NCI-H460 (cell line): ENCODE results near the gene SNX32. TPM values are rescaled to one million over a fixed set of nuclear protein-coding genes. Genes with fewer than 3 reads are reported as not detected.
A peak's percentile ranks its signal among the peaks of the same experiment; 100 is the strongest.
"Not testable (repeated sequence)": the region's sequence is repeated elsewhere in the genome, so short reads cannot be mapped to it uniquely, and the experiment has no call there.

Experiments
- DNase-seq: peaks from one replicate; pipeline ENCODE4 v3.0.0-alpha.2; 2016; ENCODE audit warnings: low read depth; ENCODE audit errors: extremely low read depth
- total RNA-seq: library from RNA; depleted of rRNA; stranded (reverse); fragments of >200 nt; shearing (Covaris generic); gene quantifications from 2 replicates; pipeline ENCODE4 v1.2.3, GENCODE V29; 2014

Gene SNX32
- total RNA-seq, 1 experiment from 2014 or later = 0.05 TPM

DNA sequence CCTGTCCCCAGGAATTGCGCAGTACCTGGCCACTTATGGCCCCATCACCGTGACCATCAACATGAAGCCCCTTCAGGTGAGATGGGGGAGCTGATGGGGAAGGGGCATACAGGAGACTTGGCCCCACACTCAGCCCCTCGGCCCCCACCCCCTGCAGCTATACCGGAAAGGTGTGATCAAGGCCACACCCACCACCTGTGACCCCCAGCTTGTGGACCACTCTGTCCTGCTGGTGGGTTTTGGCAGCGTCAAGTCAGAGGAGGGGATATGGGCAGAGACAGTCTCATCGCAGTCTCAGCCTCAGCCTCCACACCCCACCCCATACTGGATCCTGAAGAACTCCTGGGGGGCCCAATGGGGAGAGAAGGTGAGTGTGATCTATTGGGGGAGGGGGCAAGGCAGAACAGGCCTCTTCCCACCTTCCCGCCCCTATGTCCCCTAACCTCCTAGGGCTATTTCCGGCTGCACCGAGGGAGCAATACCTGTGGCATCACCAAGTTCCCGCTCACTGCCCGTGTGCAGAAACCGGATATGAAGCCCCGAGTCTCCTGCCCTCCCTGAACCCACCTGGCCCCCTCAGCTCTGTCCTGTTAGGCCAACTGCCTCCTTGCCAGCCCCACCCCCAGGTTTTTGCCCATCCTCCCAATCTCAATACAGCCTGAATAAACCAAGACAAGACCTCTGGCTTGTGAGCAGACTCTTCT is 49.4 kb downstream of the SNX32 start:
- no peak for DNase-seq

DNA sequence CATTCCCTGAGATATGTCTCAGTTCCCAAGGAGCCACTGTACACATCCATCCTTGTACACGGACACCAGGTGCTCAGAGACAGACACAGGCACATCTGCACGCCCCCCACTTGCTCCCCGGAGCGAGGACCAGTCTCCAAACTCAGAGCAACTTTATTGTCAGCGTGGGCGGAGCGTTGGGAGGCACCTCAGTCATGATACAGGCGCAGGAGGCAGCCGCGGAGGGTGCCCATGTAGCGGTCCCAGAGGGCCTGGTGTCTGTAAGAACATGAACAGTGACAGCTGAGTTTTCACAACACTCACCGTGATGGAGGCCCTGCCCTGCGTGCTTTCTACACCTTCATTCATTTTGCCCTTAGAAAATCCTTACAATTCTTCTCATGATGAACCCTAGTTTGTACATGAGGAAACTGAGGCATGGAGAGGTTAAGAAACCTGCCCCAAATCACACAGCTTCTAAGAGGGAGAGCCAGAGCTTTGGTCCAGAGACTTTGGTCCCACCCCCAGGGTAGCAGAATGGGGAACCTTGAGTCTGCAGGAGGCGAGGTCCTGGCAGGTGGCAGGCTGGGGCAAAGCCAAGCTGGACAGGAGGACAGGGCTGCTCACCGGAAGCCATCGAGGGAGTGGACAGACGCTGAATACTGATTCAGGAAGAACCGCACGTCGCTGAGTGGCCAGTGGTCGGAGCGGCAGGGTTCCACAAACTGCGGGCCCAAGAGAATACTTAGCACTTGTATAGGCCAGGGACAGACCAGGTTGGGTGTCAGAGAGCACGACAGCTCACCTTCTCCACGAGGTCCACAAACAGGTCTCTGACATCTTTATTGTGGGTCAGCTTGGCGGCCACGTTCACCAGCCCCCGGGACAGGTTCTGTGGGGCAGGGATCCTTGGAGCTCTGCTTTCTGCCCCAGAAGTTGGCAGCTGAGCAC is 50.3 kb downstream of the SNX32 start:
- DNase-seq = no peak

DNA sequence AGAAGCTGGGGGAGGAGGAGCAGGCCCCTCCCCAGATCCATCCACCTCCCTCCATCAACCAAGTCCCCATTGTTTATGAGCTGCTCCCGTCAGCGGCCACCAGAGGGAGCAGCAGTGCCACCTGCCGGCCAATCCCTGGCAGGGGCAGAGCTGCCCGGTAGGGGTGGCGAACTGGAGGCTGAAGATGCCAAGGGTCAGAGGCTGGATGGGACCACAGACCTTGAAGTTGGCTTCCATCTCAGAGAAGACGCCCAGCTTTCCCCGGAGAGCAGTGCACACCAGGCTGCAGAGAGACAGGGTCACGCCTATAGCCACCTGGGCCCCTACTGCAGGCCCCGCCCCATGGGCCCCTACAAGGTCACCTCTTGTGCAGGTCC is 50.9 kb downstream of the SNX32 start:
- peak; percentile 63 for DNase-seq

DNA sequence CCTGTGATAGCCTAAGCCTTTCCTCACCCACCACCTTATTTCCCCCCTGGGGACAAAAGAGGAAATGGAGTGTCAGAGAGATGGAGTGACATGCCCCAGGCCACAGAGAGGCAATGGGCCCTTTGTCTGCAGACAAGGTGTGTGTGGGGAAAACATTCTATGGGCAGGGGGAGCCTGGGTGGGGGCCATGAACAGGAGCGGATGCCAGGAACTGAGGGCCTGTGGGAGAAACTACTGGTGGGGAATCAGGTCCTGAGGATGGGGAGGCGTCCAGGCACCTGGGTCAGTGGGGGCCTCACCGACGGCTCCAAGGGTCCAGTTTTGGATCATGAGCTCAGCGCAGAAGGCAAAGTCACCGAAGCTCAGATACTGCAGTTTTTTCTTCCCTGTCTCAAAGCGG is 51.5 kb downstream of the SNX32 start:
- DNase-seq = no peak

DNA sequence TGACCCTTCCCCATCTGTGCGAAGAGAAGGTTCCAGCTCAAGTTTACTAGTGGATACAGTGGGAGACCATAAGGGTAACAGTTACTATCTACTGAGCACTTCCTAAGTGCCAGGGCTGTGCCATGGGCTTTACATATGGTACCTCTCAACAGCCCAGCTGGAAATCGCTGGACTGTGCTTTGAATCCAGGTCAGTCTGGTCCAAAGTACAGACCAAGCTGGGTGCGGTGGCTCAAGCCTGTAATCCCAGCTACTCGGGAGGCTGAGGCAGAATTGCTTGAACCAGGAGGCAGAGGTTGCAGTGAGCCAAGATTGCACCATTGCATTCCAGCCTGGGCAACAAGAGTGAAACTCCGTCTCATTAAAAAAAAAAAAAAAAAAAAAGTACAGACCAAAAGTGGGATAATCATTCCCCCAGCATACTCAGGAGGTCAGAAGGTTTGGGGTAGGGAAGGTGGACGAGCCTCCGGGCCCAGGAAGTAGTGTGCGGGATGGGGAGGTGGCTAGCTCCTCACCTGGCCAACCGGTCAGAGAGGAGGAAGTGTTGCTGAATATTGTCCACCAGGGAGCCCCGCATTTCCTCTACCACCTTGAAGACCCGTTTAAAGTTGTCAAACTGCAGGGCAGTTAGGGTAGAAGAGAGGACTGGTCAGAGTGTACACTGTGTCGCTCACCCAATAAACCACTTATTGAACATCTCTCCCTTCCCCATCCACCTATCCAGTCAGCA is 52.2 kb downstream of the SNX32 start:
- DNase-seq = no peak

DNA sequence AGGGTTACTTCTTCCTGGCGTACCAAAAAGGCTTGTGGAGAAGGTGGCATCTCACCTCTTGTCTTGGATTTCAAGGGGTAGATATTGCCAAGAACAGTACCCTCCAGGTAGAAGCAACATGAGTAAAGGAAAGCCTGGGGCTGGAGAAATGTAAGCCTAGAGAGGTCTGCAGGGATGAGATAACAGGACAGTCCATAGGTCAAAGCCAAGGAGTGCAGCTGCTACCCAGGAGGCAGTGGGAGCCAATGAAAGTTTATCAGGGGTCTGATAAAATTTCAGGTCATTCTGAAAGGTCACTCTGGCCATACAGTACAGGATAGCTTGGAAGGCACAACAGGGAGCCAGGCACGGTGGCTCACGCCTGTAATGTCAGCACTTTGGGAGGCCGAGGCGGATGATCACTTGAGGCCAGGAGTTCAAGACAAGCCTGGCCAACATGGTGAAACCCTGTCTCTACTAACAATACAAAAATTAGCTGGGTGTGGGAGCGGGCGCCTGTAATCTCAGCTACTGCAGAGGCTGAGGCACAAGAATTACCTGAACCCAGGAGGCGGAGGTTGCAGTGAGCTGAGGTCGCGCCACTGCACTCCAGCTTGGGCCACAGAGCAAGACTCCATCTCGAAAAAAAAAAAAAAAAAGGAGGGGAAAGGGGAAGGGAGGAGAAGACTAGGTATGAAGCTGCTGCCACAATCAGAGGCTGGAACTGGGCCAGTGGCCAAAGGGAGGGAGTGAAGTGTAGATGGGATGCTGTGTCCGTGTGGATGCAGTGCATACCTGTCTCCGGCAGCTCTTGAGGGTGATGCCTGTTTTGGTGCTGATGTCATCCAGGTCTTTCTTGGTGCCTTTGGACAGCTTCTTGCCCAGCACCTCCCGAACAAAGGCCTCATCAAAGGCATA is 53.3 kb downstream of the SNX32 start:
- DNase-seq = no peak

DNA sequence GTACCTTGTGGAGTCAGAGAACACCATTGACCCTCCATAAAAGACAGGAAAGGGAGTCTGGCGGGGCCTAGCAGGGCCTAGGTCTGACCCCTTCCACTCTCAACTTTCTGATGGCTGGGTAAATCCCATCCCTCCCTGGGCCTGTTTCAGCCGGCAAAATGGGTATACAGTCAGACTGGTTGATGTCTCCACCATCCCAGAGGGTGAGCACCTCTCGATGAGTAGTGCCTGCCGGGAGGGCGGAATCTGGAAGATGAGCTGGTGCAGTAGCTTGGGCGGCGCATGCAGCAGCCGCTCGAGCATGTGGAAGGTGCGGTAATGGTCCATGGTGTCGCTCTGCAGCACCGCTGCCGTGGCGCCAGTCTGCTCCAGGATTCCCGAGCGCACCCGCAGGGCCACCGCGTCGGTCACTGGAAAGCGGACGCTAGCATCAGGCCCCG is 54.0 kb downstream of the SNX32 start:
- no peak for DNase-seq

DNA sequence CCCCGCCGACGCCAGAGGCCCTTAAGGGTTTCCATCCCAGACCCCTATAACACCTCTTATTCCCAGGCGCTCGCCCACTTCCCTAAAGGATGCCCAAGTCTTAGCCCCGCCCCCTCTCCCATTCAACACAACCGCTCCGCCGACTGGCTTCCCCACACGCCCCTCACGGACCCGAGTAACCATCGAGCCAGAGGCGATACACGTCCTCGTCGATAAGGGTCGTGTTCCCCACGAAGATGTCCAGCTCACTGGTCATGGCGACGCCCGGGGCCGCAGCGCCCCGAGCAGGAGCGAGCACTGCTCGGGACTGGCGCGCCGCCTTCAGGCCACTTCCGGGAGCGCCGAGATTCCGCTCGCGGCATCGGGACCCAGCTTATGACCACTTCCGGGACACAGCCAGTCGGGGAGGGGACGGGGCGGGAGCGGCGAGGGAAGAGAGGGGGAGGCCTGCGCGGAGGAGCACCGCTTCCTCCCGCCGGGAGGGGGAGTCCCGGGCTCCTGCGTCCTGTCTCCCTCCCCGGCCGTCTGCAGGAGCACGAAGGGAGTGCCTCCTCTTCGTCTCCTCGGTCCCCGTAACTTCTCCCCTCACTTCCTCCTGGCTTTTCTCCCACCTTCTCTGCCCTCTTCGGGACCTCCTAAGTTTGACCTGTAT is 54.5 kb downstream of the SNX32 start, which contains the start of gene FIBP:
TSS of gene FIBP (minus strand) at position 309 of the 652 bp plus-strand sequence. CDS start at position 256, 53 bp downstream.
- DNase-seq = peak; percentile 93

DNA sequence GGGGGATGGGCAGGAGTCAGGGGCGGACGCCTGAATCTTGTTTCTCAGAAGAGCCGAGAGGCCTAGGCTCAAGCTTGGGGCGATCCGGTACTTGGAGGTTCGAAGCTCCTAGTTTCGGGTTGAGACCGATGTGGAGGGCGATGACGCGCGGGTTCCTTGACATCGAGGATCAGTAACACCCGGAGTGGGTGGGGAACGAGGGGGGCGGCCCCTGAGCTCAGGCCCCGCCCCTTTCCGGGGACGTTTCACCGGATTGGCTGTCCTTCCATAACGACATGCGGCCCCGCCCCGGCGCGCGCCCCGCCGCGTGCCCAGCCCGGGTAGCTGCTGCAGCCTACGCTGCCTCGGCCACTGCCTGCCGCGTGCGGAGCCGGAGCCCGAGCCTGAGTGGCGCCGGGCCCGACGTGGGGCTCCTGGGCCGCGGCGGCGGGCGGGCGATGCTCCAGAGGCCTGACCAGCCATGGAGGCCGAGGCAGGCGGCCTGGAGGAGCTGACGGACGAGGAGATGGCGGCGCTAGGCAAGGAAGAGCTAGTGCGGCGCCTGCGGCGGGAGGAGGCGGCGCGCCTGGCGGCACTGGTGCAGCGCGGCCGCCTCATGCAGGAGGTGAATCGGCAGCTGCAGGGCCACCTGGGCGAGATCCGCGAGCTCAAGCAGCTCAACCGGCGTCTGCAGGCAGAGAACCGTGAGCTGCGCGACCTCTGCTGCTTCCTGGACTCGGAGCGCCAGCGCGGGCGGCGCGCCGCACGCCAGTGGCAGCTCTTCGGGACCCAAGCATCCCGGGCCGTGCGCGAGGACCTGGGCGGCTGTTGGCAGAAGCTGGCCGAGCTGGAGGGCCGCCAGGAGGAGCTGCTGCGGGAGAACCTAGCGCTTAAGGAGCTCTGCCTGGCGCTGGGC is 56.8 kb downstream of the SNX32 start, which contains the start of gene CCDC85B:
TSS of gene CCDC85B (plus strand) at position 350 of the 895 bp plus-strand sequence. CDS start at position 461, 111 bp downstream.
- DNase-seq = peak; percentile 86

DNA sequence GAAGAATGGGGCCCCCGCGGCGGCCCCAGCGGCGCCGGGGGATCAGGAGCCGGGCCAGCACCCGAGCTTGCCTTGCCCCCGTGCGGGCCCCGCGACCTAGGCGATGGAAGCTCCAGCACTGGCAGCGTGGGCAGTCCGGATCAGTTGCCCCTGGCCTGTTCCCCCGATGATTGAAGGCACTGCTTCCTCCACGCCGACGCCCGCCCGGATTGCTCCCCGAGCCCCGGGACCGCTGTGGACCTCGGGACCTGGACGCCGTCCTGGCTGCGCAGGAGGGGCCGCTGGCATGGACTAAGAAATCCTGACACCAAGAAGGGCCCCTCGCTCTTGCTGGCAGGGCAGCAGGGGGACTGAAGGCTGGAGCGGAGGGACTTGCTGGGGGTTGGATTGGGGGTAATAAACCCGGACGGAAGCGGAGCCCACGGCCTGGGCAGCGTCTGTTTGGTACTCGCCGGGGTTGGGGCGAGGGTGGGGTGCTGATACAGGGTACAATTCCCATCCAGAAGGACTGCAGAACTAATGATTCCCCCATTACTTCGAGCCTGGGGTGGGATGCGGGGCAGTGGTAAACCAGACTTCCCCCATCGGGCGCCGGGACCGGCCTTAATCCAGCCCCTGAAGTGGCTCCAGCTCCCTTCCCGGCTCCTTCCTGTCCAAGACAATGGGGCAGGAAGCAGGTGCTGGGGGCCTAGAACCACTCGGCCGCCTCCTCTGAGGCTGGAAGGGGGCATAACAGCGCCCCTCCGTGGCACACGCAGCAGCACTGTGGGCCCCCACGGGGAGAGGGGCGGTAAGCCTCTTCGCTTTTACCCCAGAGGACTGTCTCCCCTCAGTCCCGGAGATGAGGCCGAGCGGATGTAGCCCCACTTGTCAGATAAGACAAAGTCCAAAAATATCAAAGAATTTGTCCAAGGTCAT is 57.7 kb downstream of the SNX32 start:
- DNase-seq = peak; percentile 48

DNA sequence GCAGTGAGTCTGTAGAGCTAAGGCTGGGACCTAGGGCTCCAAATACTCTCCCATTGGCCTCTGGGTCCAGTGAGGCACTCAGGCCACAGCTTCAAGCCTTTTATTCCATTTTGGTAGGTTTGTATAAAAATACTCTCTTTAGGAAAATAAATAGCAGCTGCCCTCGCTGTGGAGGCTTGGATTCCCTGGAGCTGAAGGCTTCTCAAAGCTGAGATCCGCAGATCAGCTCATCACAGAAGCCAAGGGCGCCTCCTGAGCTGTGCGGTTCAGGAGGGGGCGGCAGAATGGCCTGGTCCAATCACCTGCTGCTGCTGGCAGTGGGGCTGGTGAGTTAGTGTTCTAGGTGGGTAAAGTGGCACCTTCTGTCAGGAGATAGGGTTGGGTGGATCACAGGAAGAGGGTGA is 58.4 kb downstream of the SNX32 start:
- DNase-seq = not testable (repeated sequence)

DNA sequence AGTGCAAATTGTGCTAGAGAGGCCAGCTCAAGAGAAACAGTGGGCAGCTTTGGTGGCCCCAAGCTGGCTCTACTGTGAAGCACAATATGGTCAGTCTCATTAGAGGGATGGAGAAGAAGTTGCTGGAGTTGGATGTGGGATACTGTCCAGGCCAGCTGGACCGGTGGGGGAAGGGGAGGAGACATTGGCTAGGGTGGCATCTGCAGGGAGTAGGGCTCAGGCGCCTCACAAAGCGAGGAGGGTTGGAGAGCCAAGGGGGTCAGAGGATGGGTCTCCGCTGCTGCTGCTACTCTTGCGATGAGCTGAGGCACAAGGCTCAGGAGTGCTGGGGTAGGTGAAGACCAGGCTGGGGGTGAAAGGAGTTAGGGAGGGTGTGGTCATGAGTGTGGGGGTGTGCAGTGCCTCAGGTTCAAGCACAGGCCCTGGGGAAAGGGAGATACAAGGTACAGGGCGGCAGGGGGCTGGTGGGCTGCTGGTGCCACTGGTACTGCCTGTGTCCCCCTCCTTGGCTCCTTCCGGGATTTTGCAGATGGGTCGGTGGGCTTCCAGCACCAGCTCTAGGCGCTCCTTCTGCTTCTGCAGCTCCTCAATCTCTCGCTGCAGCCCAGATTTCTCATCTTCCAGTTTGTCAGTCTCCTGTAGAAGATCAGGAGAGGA is 59.0 kb downstream of the SNX32 start:
- DNase-seq = no peak

DNA sequence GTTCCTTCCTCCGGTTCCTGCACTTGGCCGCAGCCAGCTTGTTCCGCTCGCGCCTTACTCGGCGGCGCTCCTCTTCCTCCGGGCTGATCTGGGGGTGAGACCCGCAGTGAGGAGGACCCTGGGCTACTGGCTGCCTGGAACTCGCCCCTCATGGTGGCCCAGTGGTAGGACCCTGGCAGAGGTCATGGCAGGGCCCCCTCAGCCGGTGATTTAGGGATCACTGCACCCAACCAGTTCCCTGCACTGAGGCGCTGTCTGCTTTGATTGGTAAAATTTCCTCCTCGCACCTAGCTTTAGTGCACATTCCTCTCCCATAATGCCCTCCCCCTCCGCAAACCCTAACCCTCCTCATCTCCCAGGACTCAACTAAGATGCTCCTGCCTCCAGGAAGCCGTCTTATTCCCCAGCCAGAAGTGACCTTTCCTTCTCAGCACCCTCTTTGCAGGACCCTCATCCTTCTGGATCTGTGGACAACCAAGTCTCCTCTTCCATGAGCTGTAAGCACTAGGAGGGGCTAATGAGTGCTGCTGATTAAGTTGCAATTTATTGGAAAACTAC is 60.4 kb downstream of the SNX32 start:
- DNase-seq = no peak

DNA sequence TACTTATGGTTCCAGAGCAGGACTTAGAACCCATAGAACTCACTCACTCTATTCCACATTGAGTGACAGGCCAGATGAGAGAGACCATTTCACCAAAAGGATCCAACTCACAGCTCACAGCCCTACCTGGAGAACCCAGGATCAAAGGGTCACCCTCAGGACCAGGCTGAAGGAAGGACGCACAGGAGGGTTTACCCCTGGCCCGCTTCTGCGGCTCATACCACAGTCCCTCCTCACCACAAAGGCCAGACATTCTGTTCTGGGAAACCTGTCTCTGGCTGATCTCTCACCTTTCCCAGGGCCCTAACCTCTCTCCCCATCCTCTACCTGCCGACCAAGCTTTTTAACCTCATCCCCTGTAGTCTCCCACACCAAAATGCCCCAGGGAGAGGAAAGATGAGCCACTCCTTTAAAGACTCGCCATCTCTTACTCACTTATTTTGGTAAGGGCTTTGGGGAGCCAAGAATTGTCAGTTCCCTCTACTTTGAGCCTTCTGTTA is 61.8 kb downstream of the SNX32 start:
- DNase-seq = no peak

DNA sequence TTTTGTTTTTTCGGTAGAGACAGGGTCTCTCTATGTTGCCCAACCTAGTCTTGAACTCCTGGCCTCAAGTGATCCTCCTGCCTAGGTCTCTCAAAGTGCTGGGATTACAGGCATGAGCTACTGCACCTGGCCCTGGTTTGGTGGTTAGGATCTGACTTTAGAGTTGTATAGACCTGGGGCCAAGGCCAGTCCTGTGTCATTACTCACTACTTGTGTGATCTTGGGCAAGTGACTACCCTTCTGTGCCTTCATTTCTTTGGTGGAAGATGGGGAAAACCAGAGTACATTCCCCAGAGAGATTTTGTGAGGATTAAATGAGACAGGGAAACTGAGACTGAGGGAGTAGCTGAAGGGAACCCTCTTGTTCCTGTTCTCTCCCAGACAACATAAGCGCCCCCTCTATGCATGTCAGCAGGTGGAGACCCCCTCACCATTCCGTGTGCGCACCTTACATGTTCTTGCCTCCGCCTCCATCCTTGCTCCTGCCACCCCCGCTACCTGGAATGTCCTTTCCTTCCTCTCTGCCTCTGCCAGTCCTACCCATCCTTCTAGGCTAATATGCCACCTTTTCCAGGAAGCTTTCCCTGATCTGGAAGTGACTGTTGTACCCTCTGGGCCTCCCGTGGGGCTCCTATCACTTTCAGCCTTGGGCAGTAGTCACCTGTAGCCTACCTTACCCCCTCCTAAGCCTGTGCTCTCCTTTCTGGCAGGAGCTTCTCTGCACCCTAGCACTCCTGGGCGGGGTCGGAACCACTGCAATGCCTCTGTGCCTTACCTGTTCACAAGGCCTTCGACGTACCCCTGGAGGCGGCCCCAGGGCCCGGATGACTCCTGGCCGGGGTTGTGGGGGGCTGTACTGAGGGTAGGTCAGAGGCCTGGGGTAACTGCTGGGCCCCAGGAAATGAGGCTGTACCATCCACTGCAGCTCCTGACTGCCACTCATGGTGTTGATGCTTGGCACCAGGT is 62.6 kb downstream of the SNX32 start:
- no peak for DNase-seq
